ENCODE measurements around the gene SWT1. TPM values are rescaled to one million over a fixed set of nuclear protein-coding genes. Genes with fewer than 3 reads are reported as not detected.

SWT1 gene
- total and polyA plus RNA-seq, 9 of the 15 experiments (the other 6 are each of a cell fraction or from before 2014, with no cell fraction given), result 1.5 to 3.4 (median 2.3) TPM

DNA sequence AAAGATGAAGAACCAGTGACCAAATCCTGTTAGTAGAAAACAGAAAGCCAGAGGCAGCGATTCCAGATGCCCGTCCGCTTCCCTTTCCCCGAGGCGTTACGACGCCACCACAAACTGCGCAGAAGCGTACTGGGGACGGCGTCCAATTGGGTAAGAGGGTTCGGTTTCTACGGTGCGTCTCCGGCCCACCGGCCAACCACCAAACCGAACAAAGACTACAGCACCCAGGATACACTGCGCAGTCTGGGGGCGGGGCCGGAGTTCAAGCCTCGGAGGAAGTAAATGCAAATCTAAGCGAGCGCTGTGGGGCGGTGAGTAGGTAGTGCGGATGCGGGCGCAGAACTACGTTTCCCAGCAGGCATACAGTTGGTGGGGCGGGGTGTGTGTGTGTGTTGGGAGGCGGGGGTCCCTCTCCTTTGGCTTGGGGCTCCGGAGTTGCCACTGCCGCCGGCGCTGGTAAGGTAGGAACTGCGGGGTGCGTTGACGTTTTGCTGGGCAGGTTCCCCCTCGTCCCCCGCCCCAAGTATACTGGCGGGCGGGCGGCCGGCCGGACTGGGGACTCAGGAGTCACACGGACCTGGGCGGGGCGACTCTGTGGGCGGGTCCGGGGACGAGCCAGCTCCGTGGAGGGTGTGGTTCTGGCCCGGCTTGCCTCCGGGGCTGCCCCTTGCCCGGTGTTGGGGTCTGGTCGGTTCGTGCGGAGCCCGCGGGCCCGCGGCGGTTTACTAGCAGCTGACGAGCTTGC, at the start of gene SWT1, which contains the start of gene TRMT1L (continued):
- TF ChIP-seq, protein P1, sequence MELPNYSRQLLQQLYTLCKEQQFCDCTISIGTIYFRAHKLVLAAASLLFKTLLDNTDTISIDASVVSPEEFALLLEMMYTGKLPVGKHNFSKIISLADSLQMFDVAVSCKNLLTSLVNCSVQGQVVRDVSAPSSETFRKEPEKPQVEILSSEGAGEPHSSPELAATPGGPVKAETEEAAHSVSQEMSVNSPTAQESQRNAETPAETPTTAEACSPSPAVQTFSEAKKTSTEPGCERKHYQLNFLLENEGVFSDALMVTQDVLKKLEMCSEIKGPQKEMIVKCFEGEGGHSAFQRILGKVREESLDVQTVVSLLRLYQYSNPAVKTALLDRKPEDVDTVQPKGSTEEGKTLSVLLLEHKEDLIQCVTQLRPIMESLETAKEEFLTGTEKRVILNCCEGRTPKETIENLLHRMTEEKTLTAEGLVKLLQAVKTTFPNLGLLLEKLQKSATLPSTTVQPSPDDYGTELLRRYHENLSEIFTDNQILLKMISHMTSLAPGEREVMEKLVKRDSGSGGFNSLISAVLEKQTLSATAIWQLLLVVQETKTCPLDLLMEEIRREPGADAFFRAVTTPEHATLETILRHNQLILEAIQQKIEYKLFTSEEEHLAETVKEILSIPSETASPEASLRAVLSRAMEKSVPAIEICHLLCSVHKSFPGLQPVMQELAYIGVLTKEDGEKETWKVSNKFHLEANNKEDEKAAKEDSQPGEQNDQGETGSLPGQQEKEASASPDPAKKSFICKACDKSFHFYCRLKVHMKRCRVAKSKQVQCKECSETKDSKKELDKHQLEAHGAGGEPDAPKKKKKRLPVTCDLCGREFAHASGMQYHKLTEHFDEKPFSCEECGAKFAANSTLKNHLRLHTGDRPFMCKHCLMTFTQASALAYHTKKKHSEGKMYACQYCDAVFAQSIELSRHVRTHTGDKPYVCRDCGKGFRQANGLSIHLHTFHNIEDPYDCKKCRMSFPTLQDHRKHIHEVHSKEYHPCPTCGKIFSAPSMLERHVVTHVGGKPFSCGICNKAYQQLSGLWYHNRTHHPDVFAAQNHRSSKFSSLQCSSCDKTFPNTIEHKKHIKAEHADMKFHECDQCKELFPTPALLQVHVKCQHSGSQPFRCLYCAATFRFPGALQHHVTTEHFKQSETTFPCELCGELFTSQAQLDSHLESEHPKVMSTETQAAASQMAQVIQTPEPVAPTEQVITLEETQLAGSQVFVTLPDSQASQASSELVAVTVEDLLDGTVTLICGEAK (IDR thresholded peaks at IDR 0.05), result peak; percentile 92
- TF ChIP-seq, protein P1 (CRISPR knock-in tag; IDR thresholded peaks at IDR 0.05), result no peak
- no peak for TF ChIP-seq ZNF124 (CRISPR knock-in tag; IDR thresholded peaks at IDR 0.05)
- TF ChIP-seq, protein P2, sequence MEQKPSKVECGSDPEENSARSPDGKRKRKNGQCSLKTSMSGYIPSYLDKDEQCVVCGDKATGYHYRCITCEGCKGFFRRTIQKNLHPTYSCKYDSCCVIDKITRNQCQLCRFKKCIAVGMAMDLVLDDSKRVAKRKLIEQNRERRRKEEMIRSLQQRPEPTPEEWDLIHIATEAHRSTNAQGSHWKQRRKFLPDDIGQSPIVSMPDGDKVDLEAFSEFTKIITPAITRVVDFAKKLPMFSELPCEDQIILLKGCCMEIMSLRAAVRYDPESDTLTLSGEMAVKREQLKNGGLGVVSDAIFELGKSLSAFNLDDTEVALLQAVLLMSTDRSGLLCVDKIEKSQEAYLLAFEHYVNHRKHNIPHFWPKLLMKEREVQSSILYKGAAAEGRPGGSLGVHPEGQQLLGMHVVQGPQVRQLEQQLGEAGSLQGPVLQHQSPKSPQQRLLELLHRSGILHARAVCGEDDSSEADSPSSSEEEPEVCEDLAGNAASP (IDR thresholded peaks at IDR 0.05), result no peak
- TF ChIP-seq TGIF2 (CRISPR knock-in tag; IDR thresholded peaks at IDR 0.05), result no peak
- peak; percentile 38; the same call in 1 of the 2 replicates for TF ChIP-seq MYC (IDR thresholded peaks at IDR 0.05; ENCODE audit: low read depth, low read length)
- 0 out of 2 replicates have a peak, but pooled peaks have one; percentile 30 for TF ChIP-seq MYC (CRISPR knock-in tag; IDR thresholded peaks at IDR 0.05; ENCODE audit: borderline replicate concordance, low read depth)
- TF ChIP-seq, protein P3, sequence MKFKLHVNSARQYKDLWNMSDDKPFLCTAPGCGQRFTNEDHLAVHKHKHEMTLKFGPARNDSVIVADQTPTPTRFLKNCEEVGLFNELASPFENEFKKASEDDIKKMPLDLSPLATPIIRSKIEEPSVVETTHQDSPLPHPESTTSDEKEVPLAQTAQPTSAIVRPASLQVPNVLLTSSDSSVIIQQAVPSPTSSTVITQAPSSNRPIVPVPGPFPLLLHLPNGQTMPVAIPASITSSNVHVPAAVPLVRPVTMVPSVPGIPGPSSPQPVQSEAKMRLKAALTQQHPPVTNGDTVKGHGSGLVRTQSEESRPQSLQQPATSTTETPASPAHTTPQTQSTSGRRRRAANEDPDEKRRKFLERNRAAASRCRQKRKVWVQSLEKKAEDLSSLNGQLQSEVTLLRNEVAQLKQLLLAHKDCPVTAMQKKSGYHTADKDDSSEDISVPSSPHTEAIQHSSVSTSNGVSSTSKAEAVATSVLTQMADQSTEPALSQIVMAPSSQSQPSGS (CRISPR knock-in tag; IDR thresholded peaks at IDR 0.05), result no peak
